ENCODE data around the gene NUP50.
A peak's percentile ranks its signal among the peaks of the same experiment; 100 is the strongest.

Gene NUP50

DNA sequence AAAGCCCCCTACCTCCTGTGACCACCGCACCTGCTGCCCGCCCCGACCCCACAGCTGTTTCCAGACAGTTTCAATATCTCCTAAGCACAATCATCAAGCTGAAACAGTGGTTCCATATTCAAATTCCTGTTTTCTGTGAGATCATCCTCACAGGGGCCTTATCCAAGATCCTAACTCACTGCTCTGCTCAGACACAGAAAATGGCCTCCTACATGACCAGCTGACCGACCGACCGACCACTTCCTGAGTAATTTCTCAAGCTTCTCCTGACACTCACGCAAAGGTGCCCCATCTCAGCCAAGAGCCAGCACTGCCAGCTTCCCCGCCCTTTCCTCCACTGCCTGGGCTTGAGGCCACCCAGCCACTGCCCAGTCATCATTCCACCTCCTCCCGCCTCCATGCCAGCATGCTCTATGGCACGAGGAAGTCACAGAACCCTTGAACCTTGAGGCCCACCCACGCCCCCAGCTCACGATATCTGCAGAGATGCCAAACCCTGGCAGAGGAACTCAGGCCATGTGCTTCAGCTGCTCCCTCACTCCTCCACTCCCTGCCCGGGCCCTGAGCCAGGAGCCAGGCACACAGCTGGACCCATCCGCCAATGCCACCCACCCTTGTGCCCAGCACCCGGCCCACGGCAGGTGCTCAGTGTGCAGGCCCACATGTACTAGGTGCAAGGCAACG, 62.9 kb downstream of the NUP50 start:
- DNase-seq (no peak), ATAC-seq (replicated peaks) (no peak)
- peak overlapping the region in 1 of 2 donors; percentile 84 for H3K27ac Mint-ChIP-seq
- no peak overlapping the region for H3K4me3 Mint-ChIP-seq
- H3K9me3 Mint-ChIP-seq = no peaks in the 10 kb centered on the region
- peaks cover 15% of the 10 kb centered on the region for H3K36me3 Mint-ChIP-seq (ENCODE audit: insufficient read depth)
- peaks cover 24 to 53% of the 10 kb centered on the region in 2 donors for H3K4me1 Mint-ChIP-seq (ENCODE audit: low read depth in 2 of 2)
- no peaks in the 10 kb centered on the region for H3K27me3 Mint-ChIP-seq

DNA sequence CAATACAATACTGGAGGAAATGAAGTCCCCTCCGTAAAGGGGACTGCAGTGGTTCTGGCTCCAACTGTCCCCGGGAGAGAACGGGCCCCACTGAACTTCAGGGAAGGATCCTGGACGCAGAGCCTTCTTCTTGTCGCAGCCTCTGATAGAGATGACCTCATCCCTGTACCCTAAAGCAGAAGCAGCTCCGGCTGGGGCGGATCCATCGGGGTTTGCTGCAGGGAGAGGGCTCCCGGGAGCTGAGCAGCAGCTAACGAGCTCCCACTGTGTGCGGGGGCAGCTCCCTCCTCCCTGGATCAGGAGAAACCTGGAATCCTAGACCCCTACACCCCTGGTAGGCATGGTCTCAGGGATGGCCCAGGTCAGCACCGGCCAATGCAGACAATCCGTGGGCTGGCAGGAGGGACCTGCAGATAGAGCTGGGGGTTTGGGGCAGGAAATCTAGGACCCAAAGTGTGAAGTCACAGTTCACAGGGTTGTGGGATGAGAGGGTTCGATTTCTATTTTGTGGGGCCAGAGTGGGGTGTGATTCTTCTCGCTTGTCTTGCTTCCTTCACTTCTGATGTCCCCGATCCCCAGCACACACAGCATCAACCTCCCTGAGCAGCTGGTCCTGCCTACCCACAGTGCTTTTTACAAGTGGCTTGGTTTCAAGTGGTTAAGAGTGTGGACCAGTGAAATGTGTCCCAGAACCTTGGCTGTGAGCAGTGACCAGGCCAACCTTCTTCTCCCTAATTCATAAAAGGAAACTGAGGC, 64.1 kb downstream of the NUP50 start:
- Mint-ChIP-seq H3K9me3 (no peaks in the 10 kb centered on the region), H3K36me3 (ENCODE audit: insufficient read depth) (peaks cover 16% of the 10 kb centered on the region), H3K4me3 (no peak overlapping the region), H3K27me3 (no peaks in the 10 kb centered on the region), H3K27ac (peak overlapping the region in 1 of 2 donors; percentile 84), H3K4me1 (ENCODE audit: low read depth in 2 of 2) (peaks cover 24 to 56% of the 10 kb centered on the region in 2 donors)
- ATAC-seq (replicated peaks) = no peak
- DNase-seq = no peak

DNA sequence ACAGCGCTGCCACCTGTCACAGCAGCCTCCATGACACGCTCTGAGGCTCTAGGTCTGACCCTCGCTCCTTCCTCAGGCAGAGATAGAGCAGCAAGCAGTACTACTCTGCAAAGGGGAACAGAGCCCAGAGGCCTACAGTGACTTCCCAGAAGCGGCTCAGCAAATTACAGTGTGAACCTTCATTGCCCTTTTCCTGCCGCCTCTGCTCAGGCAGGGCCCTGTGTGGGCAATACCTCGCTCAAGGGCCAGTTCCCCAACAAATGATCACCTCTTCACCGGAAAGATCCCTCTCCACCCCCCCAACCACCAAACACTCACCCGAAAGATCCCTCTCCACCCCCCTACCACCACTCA, 64.7 kb downstream of the NUP50 start:
- Mint-ChIP-seq H3K4me3 (no peak overlapping the region), H3K9me3 (no peaks in the 10 kb centered on the region), H3K27ac (peak overlapping the region in 1 of 2 donors; percentile 84), H3K36me3 (ENCODE audit: insufficient read depth) (peaks cover 16% of the 10 kb centered on the region), H3K27me3 (no peaks in the 10 kb centered on the region), H3K4me1 (ENCODE audit: low read depth in 2 of 2) (peaks cover 24 to 56% of the 10 kb centered on the region in 2 donors)
- ATAC-seq (replicated peaks) (no peak), DNase-seq (no peak)

DNA sequence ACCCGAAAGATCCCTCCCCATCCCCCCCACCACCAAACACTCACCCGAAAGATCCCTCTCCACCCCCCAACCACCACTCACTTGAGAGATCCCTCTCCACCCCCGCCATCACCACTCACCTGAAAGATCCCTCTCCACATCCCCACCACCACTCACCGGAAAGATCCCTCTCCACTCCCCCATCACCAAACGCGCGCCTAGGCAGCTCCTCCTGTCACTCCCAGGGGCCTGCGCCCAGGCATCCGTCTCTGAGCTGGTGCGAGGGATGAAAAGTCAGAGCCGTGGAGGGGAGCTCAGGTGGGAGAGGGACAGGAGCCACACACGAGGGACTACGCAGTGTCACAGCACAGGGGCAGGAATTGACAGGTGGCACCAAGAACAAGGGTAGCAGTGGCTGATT, 65.5 kb downstream of the NUP50 start:
- Mint-ChIP-seq H3K27ac (no peak overlapping the region), H3K9me3 (no peaks in the 10 kb centered on the region)

DNA sequence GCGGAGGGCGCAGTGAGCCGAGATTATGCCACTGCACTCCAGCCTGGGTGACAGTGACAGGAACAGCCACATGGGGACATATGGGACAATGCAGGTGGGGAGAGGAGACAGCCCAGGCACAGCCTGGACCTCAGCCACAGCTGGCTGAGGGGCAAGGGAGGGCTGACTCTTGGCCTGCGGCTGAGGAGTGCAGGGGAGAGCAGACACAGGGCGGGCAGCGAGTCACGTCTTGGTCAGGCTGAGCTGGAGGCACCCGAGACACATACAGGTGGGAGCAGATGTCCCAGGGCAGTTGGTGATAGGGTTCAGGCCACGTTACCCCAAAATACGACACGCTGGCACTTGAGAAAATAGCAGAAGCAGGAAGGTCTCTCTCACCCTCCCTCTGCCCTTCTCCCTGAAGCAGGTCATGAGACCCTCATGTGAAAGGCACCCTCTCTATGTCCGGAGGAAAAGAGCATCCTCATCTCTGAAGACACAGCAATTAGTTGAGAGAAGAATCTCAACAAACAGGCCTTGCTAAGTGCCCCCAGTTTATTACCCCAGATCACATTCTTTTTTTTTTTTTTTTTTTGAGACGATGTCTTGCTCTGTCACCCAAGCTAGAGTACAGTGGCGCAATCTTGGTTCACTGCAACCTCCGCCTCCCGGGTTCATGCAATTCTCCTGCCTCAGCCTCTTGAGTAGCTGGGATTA, 66.4 kb downstream of the NUP50 start:
- Mint-ChIP-seq H3K27me3 (no peaks in the 10 kb centered on the region), H3K27ac (no peak overlapping the region), H3K4me1 (ENCODE audit: low read depth in 2 of 2) (peaks cover 19 to 53% of the 10 kb centered on the region in 2 donors), H3K4me3 (no peak overlapping the region), H3K9me3 (no peaks in the 10 kb centered on the region), H3K36me3 (ENCODE audit: insufficient read depth) (peaks cover 14% of the 10 kb centered on the region)
- DNase-seq (no peak), ATAC-seq (replicated peaks) (no peak)

More for the DNA sequence above, 65.5 kb downstream of the NUP50 start:
- DNase-seq = no peak
- Mint-ChIP-seq H3K36me3 (ENCODE audit: insufficient read depth) (peaks cover 16% of the 10 kb centered on the region), H3K27me3 (no peaks in the 10 kb centered on the region), H3K4me1 (ENCODE audit: low read depth in 2 of 2) (peaks cover 24 to 56% of the 10 kb centered on the region in 2 donors), H3K4me3 (peak overlapping the region in 1 of 2 donors; percentile 14)
- ATAC-seq (replicated peaks) = no peak

DNA sequence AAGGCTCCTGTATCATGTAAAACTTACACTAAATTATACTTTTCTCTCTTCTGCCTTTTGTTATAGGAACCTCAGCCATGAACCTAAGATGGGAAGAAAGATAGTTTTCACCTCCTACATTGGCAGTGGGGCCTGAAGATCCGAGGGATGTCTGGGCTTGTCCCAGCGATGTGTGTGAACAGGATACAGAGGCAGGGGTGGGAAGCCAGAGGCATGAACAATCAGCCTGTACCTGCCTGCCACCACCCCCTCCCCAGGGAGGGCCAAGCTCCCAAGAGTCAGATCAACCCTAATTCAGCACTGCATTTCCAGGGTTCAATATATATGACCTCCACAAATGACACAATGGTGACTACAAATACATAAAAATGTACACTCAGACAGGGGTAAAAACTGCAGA, 67.6 kb downstream of the NUP50 start:
- peak overlapping the region in 1 of 2 donors; percentile 46 for H3K27ac Mint-ChIP-seq
- ATAC-seq (replicated peaks) (no peak), DNase-seq (no peak)
- no peaks in the 10 kb centered on the region for H3K9me3 Mint-ChIP-seq
- peaks cover 17 to 54% of the 10 kb centered on the region in 2 donors for H3K4me1 Mint-ChIP-seq (ENCODE audit: low read depth in 2 of 2)
- peaks cover 14% of the 10 kb centered on the region for H3K36me3 Mint-ChIP-seq (ENCODE audit: insufficient read depth)
- no peaks in the 10 kb centered on the region for H3K27me3 Mint-ChIP-seq
- H3K4me3 Mint-ChIP-seq = no peak overlapping the region

- Mint-ChIP-seq H3K27me3 (no peaks in the 10 kb centered on the region), H3K9me3 (no peaks in the 10 kb centered on the region), H3K27ac (peak overlapping the region; percentile 38 to 68), H3K4me1 (ENCODE audit: low read depth in 2 of 2) (peaks cover 10 to 46% of the 10 kb centered on the region in 2 donors), H3K4me3 (no peak overlapping the region), H3K36me3 (ENCODE audit: insufficient read depth) (peaks cover 20% of the 10 kb centered on the region)
- DNase-seq = no peak
- ATAC-seq (replicated peaks) = no peak
Measured at GRCh38 chr22:45233386-45233785, 69.7 kb downstream of the NUP50 start.

DNA sequence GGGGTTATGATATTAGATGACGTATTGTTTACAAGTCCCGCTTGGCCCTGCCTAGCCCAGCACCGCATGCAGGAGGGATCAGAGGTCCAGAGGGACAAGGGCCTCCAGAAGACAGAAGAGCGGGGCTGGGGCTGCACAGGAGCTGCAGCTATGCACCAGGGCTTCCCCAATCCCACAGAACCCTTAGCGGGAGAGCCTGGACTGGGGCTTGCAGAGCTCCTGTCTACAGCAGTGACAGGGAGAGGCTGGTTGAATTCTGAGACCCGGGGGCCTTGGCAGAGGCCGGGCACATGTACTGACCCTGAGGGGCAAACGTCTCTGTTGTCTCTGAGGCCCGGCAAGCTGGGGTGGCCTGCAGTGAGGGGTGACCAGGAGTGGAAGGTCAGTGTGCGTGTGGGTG, 70.1 kb downstream of the NUP50 start:
- Mint-ChIP-seq H3K27me3 (no peaks in the 10 kb centered on the region), H3K36me3 (ENCODE audit: insufficient read depth) (peaks cover 17% of the 10 kb centered on the region), H3K4me1 (ENCODE audit: low read depth in 2 of 2) (peaks cover 10 to 46% of the 10 kb centered on the region in 2 donors), H3K27ac (peak overlapping the region; percentile 52 to 68), H3K4me3 (no peak overlapping the region), H3K9me3 (no peaks in the 10 kb centered on the region)
- DNase-seq = no peak
- no peak for ATAC-seq (replicated peaks)

DNA sequence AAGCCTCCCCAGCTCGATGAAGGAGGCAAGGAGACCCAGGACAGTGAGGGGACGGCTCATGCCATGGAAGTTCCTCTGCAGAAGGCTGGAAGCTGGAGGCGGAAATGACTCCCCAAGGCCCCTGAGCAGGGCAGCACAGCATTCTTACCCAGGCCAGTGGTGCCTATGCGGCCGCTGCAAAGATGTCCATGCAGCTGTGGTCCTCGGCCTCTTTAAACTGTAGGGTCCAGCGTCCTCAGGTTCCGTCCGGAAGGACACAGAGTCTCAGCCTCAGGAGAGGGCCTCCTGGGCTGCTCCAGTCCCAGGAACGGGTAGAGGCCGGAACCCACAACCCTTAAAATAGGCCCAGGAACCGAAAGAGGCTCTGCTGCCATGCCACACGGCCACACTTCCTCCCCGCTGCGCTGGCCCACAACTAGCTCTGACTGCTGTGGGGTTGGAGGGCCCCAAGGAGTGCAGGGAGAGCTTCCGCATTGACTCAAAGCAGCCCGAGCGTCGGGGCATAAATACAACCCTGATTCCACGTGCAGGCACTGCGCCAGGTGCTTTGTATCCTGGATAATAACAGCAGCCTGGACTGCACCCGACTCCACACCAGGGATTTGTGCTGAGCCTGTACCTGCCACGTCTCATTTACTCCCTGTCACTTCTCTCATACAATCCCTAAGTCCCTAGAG, 71.5 kb downstream of the NUP50 start:
- ATAC-seq (replicated peaks) (peak; percentile 85), DNase-seq (peak in 1 of 3 experiments; percentile 23)
- H3K4me3 Mint-ChIP-seq = peak overlapping the region in 1 of 2 donors; percentile 74
- no peaks in the 10 kb centered on the region for H3K27me3 Mint-ChIP-seq
- peaks cover 19 to 47% of the 10 kb centered on the region in 2 donors for H3K4me1 Mint-ChIP-seq (ENCODE audit: low read depth in 2 of 2)
- H3K27ac Mint-ChIP-seq = peak overlapping the region in 1 of 2 donors; percentile 60
- peaks cover 19% of the 10 kb centered on the region for H3K36me3 Mint-ChIP-seq (ENCODE audit: insufficient read depth)
- no peaks in the 10 kb centered on the region for H3K9me3 Mint-ChIP-seq

DNA sequence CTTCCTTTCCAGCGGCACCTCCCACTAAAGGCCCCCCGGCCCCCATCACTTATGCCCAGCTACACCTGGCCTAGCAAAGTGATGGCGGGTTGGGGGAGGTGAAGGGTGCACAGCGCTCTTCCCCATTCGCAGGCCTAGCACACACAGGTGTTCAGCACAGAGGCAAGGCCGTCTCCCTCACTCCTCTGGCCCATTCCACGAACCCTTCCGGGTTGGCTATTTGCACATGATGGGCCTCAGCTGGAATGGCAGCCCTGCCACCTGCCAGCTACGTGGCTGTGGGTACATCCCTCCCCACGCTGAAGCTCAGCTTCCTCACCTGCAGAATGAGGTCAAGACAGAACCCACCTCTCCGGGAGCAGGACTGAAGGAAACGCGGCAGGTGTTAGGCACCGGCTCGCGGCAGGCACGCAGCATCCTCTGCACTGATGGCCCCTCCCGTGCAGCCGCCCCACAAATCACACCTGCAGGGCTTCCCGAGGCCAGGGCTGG, 72.2 kb downstream of the NUP50 start:
- H3K9me3 Mint-ChIP-seq = no peaks in the 10 kb centered on the region
- H3K36me3 Mint-ChIP-seq (ENCODE audit: insufficient read depth) = peaks cover 23% of the 10 kb centered on the region
- DNase-seq (no peak), ATAC-seq (replicated peaks) (no peak)
- peak overlapping the region in 1 of 2 donors; percentile 74 for H3K4me3 Mint-ChIP-seq
- peak overlapping the region in 1 of 2 donors; percentile 60 for H3K27ac Mint-ChIP-seq
- no peaks in the 10 kb centered on the region for H3K27me3 Mint-ChIP-seq
- H3K4me1 Mint-ChIP-seq (ENCODE audit: low read depth in 2 of 2) = peaks cover 20 to 47% of the 10 kb centered on the region in 2 donors

GRCh38 chr22:45237065-45237990, 73.6 kb downstream of the NUP50 start:
- Mint-ChIP-seq H3K4me1 (ENCODE audit: low read depth in 2 of 2) (peaks cover 25 to 52% of the 10 kb centered on the region in 2 donors), H3K27me3 (no peaks in the 10 kb centered on the region), H3K27ac (no peak overlapping the region), H3K4me3 (no peak overlapping the region), H3K9me3 (no peaks in the 10 kb centered on the region), H3K36me3 (ENCODE audit: insufficient read depth) (peaks cover 29% of the 10 kb centered on the region)
- DNase-seq (no peak), ATAC-seq (replicated peaks) (no peak)

All from effector memory CD8-positive, alpha-beta T cell (primary cell).